HCT116 (cell line): ENCODE measurements around the gene CRELD2.

Source experiments
- CTCF ChIP-seq, 3 experiments: fragments of 200-600 bp in 1 of 3; sonication (generic) in 1 of 3; IDR thresholded peaks in 2 of 3; conservative IDR thresholded peaks in 1 of 3; 2 replicates each; pipeline ENCODE4 v1.5.1; 2012 to 2017; ENCODE audit warnings: low read depth in 2 of 3, low read length in 2 of 3, antibody characterized with exemption in 1 of 3, borderline replicate concordance in 1 of 3, control low read depth in 1 of 3, mild to moderate bottlenecking in 1 of 3, mixed read lengths in 1 of 3, mixed run types in 1 of 3, moderate library complexity in 1 of 3; ENCODE audit not compliant: insufficient read depth in 1 of 3
- EZH2 ChIP-seq: fragments of 200-600 bp; sonication (generic); IDR thresholded peaks from 2 replicates; pipeline ENCODE4 v1.6.1; 2017; ENCODE audit warnings: antibody characterized with exemption, mixed run types
- POLR2A ChIP-seq: IDR thresholded peaks from 2 replicates; pipeline ENCODE4 v1.7.0; 2011; ENCODE audit warnings: borderline replicate concordance; ENCODE audit not compliant: insufficient read depth, insufficient read length; ENCODE audit errors: extremely low read depth
- POLR2AphosphoS5 ChIP-seq: IDR thresholded peaks from 2 replicates; pipeline ENCODE4 v1.6.1; 2011; ENCODE audit warnings: mild to moderate bottlenecking, low read depth, low read length, moderate library complexity
- REST ChIP-seq: IDR thresholded peaks from 2 replicates; pipeline ENCODE4 v1.6.1; 2012; ENCODE audit warnings: low read depth

- TF ChIP-seq REST (no peak), CTCF (IDR thresholded peaks at IDR 0.05 in 2 of 3, conservative IDR thresholded peaks at IDR 0.05 in 1 of 3; ENCODE audit: borderline replicate concordance in 1 of 3, insufficient read depth in 1 of 3, low read depth in 2 of 3, low read length in 2 of 3) (no peak), POLR2A (no peak), POLR2AphosphoS5 (no peak), EZH2 (no peak)
Measured at GRCh38 chr22:49956914-49957825, 38.7 kb downstream of the CRELD2 start.
